Body of pancreas (tissue), 4 donors: ENCODE measurements around the gene ATP9B.

Source experiments
- CTCF ChIP-seq, 7 experiments: fragments of 450-650 bp in 4 of 7; fragments of 200-600 bp in 3 of 7; sonication (generic) in 3 of 7; IDR thresholded peaks; one replicate each; pipeline ENCODE4 v1.5.1; 2016 to 2019; ENCODE audit warnings: antibody characterized with exemption in 7 of 7
- POLR2A ChIP-seq, 3 donors: fragments of 450-650 bp; IDR thresholded peaks; one replicate each; pipeline ENCODE4 v1.6.1; 2016; ENCODE audit warnings: antibody characterized with exemption in 3 of 3, mild to moderate bottlenecking in 2 of 3

- no peak for TF ChIP-seq CTCF (IDR thresholded peaks at IDR 0.05)
- TF ChIP-seq POLR2A (IDR thresholded peaks at IDR 0.05), result no peak
These were observed 230.1 kb downstream of the ATP9B start for GRCh38 chr18:79299272-79299671.
